Measurements from ENCODE around the gene CST9L. TPM values are rescaled to one million over a fixed set of nuclear protein-coding genes. Genes with fewer than 3 reads are reported as not detected.

Gene CST9L
- total and polyA plus RNA-seq, 2 of the 13 experiments (the other 11 are each of a cell fraction or from before 2014, with no cell fraction given), result 0.15 TPM; not detected in 1

DNA sequence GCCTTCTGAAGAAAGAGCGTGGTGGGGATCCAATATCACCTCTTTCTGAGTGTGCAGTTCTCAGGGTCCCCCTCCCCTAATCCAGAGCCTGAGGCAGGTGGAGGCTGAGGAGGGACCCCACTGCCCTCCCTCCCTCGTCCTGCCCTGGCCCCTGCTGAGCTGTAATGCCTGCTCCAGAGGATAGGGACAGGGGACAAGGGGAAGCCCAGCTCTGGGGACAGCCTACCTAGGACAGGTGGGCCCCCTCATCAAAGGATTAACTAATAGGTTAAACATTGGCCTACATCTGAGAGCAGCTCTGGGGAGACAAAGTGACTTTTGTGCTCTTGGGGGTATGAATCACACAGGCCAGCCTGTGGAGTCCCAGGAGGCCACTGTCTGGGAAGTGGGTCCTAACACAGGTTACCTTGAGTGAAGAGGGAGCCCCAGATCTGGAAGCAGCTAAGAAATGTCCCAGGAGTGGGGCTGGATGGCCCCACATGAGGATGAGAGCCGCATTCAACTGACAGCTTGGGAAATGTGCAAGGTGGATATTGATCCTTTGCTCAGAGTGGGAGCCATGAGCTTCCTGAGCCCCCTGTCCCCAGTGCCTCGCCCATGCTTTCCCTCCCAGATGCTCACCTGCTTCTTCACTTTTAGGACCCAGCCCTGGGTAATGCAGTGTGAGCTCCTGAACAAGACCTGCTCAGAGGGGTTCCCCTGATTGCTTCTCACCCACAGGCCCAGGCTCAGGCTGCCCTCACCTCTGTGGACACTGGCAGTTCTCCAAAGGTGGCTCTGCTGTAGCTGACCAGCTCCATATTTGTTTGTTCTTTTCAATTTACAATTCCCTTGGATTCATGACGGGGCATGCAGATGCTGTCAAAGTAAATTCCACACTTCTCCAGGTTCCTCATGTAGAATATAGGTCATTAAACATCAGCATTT is 17.8 kb upstream of the CST9L start (continued):
- TF ChIP-seq ZNF563 (CRISPR knock-in tag; IDR thresholded peaks at IDR 0.05) (0 out of 2 replicates have a peak, but pooled peaks have one; percentile 40), NFIB (CRISPR knock-in tag; IDR thresholded peaks at IDR 0.05; ENCODE audit: borderline replicate concordance) (0 out of 2 replicates have a peak, but pooled peaks have one; percentile 49), HOXA3 (CRISPR knock-in tag; IDR thresholded peaks at IDR 0.05) (no peak), SMAD3 (CRISPR knock-in tag; IDR thresholded peaks at IDR 0.05) (peak; percentile 81; the same call in 1 of the 2 replicates), ZNF678 (CRISPR knock-in tag; IDR thresholded peaks at IDR 0.05) (no peak), SRSF9 (IDR thresholded peaks at IDR 0.05; ENCODE audit: borderline replicate concordance, insufficient read depth, low read depth, low read length, poor library complexity, severe bottlenecking) (no peak), ETV5 (CRISPR knock-in tag; IDR thresholded peaks at IDR 0.05; ENCODE audit: borderline replicate concordance) (no peak; the same call in 1 of the 2 replicates), ZNF260 (CRISPR knock-in tag; IDR thresholded peaks at IDR 0.05; ENCODE audit: borderline replicate concordance, low read depth) (no peak), ZNF7 (CRISPR knock-in tag; IDR thresholded peaks at IDR 0.05) (no peak; the same call in 1 of the 2 replicates)
- TF ChIP-seq, protein P1, sequence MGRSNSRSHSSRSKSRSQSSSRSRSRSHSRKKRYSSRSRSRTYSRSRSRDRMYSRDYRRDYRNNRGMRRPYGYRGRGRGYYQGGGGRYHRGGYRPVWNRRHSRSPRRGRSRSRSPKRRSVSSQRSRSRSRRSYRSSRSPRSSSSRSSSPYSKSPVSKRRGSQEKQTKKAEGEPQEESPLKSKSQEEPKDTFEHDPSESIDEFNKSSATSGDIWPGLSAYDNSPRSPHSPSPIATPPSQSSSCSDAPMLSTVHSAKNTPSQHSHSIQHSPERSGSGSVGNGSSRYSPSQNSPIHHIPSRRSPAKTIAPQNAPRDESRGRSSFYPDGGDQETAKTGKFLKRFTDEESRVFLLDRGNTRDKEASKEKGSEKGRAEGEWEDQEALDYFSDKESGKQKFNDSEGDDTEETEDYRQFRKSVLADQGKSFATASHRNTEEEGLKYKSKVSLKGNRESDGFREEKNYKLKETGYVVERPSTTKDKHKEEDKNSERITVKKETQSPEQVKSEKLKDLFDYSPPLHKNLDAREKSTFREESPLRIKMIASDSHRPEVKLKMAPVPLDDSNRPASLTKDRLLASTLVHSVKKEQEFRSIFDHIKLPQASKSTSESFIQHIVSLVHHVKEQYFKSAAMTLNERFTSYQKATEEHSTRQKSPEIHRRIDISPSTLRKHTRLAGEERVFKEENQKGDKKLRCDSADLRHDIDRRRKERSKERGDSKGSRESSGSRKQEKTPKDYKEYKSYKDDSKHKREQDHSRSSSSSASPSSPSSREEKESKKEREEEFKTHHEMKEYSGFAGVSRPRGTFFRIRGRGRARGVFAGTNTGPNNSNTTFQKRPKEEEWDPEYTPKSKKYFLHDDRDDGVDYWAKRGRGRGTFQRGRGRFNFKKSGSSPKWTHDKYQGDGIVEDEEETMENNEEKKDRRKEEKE (IDR thresholded peaks at IDR 0.05), result no peak
- TF ChIP-seq, protein P2, sequence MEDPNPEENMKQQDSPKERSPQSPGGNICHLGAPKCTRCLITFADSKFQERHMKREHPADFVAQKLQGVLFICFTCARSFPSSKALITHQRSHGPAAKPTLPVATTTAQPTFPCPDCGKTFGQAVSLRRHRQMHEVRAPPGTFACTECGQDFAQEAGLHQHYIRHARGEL (CRISPR knock-in tag; IDR thresholded peaks at IDR 0.05), result no peak
- TF ChIP-seq, protein P3, sequence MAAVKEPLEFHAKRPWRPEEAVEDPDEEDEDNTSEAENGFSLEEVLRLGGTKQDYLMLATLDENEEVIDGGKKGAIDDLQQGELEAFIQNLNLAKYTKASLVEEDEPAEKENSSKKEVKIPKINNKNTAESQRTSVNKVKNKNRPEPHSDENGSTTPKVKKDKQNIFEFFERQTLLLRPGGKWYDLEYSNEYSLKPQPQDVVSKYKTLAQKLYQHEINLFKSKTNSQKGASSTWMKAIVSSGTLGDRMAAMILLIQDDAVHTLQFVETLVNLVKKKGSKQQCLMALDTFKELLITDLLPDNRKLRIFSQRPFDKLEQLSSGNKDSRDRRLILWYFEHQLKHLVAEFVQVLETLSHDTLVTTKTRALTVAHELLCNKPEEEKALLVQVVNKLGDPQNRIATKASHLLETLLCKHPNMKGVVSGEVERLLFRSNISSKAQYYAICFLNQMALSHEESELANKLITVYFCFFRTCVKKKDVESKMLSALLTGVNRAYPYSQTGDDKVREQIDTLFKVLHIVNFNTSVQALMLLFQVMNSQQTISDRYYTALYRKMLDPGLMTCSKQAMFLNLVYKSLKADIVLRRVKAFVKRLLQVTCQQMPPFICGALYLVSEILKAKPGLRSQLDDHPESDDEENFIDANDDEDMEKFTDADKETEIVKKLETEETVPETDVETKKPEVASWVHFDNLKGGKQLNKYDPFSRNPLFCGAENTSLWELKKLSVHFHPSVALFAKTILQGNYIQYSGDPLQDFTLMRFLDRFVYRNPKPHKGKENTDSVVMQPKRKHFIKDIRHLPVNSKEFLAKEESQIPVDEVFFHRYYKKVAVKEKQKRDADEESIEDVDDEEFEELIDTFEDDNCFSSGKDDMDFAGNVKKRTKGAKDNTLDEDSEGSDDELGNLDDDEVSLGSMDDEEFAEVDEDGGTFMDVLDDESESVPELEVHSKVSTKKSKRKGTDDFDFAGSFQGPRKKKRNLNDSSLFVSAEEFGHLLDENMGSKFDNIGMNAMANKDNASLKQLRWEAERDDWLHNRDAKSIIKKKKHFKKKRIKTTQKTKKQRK (IDR thresholded peaks at IDR 0.05; ENCODE audit: low read length), result no peak
- TF ChIP-seq, protein P4, sequence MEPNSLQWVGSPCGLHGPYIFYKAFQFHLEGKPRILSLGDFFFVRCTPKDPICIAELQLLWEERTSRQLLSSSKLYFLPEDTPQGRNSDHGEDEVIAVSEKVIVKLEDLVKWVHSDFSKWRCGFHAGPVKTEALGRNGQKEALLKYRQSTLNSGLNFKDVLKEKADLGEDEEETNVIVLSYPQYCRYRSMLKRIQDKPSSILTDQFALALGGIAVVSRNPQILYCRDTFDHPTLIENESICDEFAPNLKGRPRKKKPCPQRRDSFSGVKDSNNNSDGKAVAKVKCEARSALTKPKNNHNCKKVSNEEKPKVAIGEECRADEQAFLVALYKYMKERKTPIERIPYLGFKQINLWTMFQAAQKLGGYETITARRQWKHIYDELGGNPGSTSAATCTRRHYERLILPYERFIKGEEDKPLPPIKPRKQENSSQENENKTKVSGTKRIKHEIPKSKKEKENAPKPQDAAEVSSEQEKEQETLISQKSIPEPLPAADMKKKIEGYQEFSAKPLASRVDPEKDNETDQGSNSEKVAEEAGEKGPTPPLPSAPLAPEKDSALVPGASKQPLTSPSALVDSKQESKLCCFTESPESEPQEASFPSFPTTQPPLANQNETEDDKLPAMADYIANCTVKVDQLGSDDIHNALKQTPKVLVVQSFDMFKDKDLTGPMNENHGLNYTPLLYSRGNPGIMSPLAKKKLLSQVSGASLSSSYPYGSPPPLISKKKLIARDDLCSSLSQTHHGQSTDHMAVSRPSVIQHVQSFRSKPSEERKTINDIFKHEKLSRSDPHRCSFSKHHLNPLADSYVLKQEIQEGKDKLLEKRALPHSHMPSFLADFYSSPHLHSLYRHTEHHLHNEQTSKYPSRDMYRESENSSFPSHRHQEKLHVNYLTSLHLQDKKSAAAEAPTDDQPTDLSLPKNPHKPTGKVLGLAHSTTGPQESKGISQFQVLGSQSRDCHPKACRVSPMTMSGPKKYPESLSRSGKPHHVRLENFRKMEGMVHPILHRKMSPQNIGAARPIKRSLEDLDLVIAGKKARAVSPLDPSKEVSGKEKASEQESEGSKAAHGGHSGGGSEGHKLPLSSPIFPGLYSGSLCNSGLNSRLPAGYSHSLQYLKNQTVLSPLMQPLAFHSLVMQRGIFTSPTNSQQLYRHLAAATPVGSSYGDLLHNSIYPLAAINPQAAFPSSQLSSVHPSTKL (CRISPR knock-in tag; IDR thresholded peaks at IDR 0.05), result peak; percentile 85
- TF ChIP-seq, protein P5, sequence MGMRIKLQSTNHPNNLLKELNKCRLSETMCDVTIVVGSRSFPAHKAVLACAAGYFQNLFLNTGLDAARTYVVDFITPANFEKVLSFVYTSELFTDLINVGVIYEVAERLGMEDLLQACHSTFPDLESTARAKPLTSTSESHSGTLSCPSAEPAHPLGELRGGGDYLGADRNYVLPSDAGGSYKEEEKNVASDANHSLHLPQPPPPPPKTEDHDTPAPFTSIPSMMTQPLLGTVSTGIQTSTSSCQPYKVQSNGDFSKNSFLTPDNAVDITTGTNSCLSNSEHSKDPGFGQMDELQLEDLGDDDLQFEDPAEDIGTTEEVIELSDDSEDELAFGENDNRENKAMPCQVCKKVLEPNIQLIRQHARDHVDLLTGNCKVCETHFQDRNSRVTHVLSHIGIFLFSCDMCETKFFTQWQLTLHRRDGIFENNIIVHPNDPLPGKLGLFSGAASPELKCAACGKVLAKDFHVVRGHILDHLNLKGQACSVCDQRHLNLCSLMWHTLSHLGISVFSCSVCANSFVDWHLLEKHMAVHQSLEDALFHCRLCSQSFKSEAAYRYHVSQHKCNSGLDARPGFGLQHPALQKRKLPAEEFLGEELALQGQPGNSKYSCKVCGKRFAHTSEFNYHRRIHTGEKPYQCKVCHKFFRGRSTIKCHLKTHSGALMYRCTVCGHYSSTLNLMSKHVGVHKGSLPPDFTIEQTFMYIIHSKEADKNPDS (CRISPR knock-in tag; IDR thresholded peaks at IDR 0.05), result no peak
